B cell (primary cell): ENCODE measurements around the gene TRERF1.

Experiments
- EZH2 ChIP-seq: IDR thresholded peaks from 2 replicates; pipeline ENCODE4 v1.6.1; 2012; ENCODE audit warnings: borderline replicate concordance, low read depth, mild to moderate bottlenecking, moderate library complexity, low read length; ENCODE audit not compliant: insufficient read depth, poor library complexity, severe bottlenecking
- TF ChIP-seq, protein P1 (sequence below): fragments of 200-600 bp; IDR thresholded peaks from one replicate; pipeline ENCODE4 v1.8.0; 2022; ENCODE audit warnings: antibody characterized with exemption, mild to moderate bottlenecking

DNA sequence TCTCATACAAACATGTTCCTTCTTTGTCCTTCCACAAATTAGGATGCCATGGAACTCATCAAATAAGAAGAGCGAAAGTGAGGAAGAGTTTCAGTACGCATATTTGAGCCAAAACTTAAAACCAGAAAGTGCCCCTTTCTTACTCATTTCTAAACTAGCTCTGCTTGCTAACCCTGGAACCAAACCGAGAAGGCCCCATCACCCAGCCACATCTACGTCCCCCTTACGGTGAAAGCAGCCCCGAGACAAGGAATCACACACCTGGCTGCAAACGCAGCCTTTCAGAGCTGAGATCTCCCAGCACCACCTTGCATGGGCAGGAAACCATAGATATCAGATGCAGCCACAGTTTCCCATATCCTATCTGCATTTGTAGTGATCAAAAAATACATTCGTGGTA, 28.5 kb downstream of the TRERF1 start:
- TF ChIP-seq, protein P1, sequence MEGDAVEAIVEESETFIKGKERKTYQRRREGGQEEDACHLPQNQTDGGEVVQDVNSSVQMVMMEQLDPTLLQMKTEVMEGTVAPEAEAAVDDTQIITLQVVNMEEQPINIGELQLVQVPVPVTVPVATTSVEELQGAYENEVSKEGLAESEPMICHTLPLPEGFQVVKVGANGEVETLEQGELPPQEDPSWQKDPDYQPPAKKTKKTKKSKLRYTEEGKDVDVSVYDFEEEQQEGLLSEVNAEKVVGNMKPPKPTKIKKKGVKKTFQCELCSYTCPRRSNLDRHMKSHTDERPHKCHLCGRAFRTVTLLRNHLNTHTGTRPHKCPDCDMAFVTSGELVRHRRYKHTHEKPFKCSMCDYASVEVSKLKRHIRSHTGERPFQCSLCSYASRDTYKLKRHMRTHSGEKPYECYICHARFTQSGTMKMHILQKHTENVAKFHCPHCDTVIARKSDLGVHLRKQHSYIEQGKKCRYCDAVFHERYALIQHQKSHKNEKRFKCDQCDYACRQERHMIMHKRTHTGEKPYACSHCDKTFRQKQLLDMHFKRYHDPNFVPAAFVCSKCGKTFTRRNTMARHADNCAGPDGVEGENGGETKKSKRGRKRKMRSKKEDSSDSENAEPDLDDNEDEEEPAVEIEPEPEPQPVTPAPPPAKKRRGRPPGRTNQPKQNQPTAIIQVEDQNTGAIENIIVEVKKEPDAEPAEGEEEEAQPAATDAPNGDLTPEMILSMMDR = no peak
- TF ChIP-seq EZH2 = no peak
